ENCODE data around the gene AGR3. TPM values are rescaled to one million over a fixed set of nuclear protein-coding genes. Genes with fewer than 3 reads are reported as not detected.

AGR3 gene
- total and polyA plus RNA-seq, 2 experiments from 2014 or later, result not detected

GRCh38 chr7:16926283-16926682 lies 44.5 kb upstream of the AGR3 start:
- no peaks in the 10 kb centered on the region for H3K9me2 ChIP-seq (ENCODE audit: insufficient read depth)
- TF ChIP-seq EZH2phosphoT487 (IDR thresholded peaks at IDR 0.05; ENCODE audit: insufficient read depth, low read depth) (no peak), EZH2 (IDR thresholded peaks at IDR 0.05; ENCODE audit: insufficient read depth, poor library complexity, severe bottlenecking) (no peak)
- DNase-seq, result peak; percentile 71
- H3K79me2 ChIP-seq (ENCODE audit: insufficient read depth), result no peaks in the 10 kb centered on the region
- H3K9me3 ChIP-seq (ENCODE audit: low read depth), result no peaks in the 10 kb centered on the region
- H3K4me1 ChIP-seq (ENCODE audit: insufficient read depth), result peaks cover 21% of the 10 kb centered on the region; the same call in 1 of the 2 replicates
- no peak overlapping the region for H3K27ac ChIP-seq
- no peaks in the 10 kb centered on the region for H4K20me1 ChIP-seq (ENCODE audit: insufficient read depth)
- no peaks in the 10 kb centered on the region for H3F3A ChIP-seq (ENCODE audit: insufficient read depth)
- in situ Hi-C loops (cut with MboI), result no loop called here
- 8 to 13% methylated on average over 2 of the region's 2 CpGs for WGBS, 2 experiments (ENCODE audit: low coverage in 1 of 2, low lambda C conversion rate in 2 of 2, missing lambda C conversion rate in 2 of 2)
- H2AFZ ChIP-seq, result peak overlapping the region; percentile 77
- H3K9ac ChIP-seq, result no peak overlapping the region
- no peaks in the 10 kb centered on the region for H3K36me3 ChIP-seq (ENCODE audit: low read depth)
- H3K4me2 ChIP-seq (ENCODE audit: unreplicated experiment), result peak overlapping the region; percentile 59
- no peaks in the 10 kb centered on the region for H3K27me3 ChIP-seq (replicated peaks; ENCODE audit: insufficient read depth)
- peak overlapping the region; percentile 51; the same call in 1 of the 2 replicates for H3K4me3 ChIP-seq

GRCh38 chr7:16925609-16926008 lies 43.8 kb upstream of the AGR3 start:
- Histone ChIP-seq H2AFZ (no peak overlapping the region), H3K36me3 (ENCODE audit: low read depth) (no peaks in the 10 kb centered on the region), H3K4me1 (ENCODE audit: insufficient read depth) (peaks cover 21% of the 10 kb centered on the region; the same call in 1 of the 2 replicates), H3K27me3 (replicated peaks; ENCODE audit: insufficient read depth) (no peaks in the 10 kb centered on the region), H3F3A (ENCODE audit: insufficient read depth) (no peaks in the 10 kb centered on the region), H3K9ac (no peak overlapping the region), H3K4me3 (no peak overlapping the region), H4K20me1 (ENCODE audit: insufficient read depth) (no peaks in the 10 kb centered on the region), H3K9me3 (ENCODE audit: low read depth) (no peaks in the 10 kb centered on the region), H3K9me2 (ENCODE audit: insufficient read depth) (no peaks in the 10 kb centered on the region), H3K79me2 (ENCODE audit: insufficient read depth) (no peaks in the 10 kb centered on the region), H3K4me2 (ENCODE audit: unreplicated experiment) (no peak overlapping the region), H3K27ac (no peak overlapping the region)
- WGBS, 2 experiments (ENCODE audit: low coverage in 1 of 2, low lambda C conversion rate in 2 of 2, missing lambda C conversion rate in 2 of 2), result 61 to 68% methylated on average over 3 of the region's 3 CpGs
- in situ Hi-C loops (cut with MboI), result no loop called here
- no peak for DNase-seq
- TF ChIP-seq EZH2 (IDR thresholded peaks at IDR 0.05; ENCODE audit: insufficient read depth, poor library complexity, severe bottlenecking) (no peak), EZH2phosphoT487 (IDR thresholded peaks at IDR 0.05; ENCODE audit: insufficient read depth, low read depth) (no peak)

GRCh38 chr7:16923019-16923418 lies 41.2 kb upstream of the AGR3 start:
- peaks cover 21% of the 10 kb centered on the region; the same call in 1 of the 2 replicates for H3K4me1 ChIP-seq (ENCODE audit: insufficient read depth)
- H3K36me3 ChIP-seq (ENCODE audit: low read depth), result no peaks in the 10 kb centered on the region
- no peak for DNase-seq
- no peaks in the 10 kb centered on the region for H3K9me3 ChIP-seq (ENCODE audit: low read depth)
- no peak overlapping the region for H3K4me2 ChIP-seq (ENCODE audit: unreplicated experiment)
- WGBS, 2 experiments (ENCODE audit: low coverage in 1 of 2, low lambda C conversion rate in 2 of 2, missing lambda C conversion rate in 2 of 2), result 97% methylated on average over 2 of the region's 2 CpGs
- H3K27me3 ChIP-seq (replicated peaks; ENCODE audit: insufficient read depth), result no peaks in the 10 kb centered on the region
- H3K27ac ChIP-seq, result no peak overlapping the region
- no peaks in the 10 kb centered on the region for H3K9me2 ChIP-seq (ENCODE audit: insufficient read depth)
- no peak overlapping the region for H3K4me3 ChIP-seq
- peak overlapping the region; percentile 32; the same call in 1 of the 2 replicates for H2AFZ ChIP-seq
- H4K20me1 ChIP-seq (ENCODE audit: insufficient read depth), result no peaks in the 10 kb centered on the region
- TF ChIP-seq EZH2phosphoT487 (IDR thresholded peaks at IDR 0.05; ENCODE audit: insufficient read depth, low read depth) (no peak), EZH2 (IDR thresholded peaks at IDR 0.05; ENCODE audit: insufficient read depth, poor library complexity, severe bottlenecking) (no peak)
- no peaks in the 10 kb centered on the region for H3K79me2 ChIP-seq (ENCODE audit: insufficient read depth)
- H3F3A ChIP-seq (ENCODE audit: insufficient read depth), result no peaks in the 10 kb centered on the region
- in situ Hi-C loops (cut with MboI), result no loop called here
- H3K9ac ChIP-seq, result no peak overlapping the region

GRCh38 chr7:16921644-16922257 lies 40.0 kb upstream of the AGR3 start:
- TF ChIP-seq EZH2 (IDR thresholded peaks at IDR 0.05; ENCODE audit: insufficient read depth, poor library complexity, severe bottlenecking) (no peak), EZH2phosphoT487 (IDR thresholded peaks at IDR 0.05; ENCODE audit: insufficient read depth, low read depth) (no peak)
- no peaks in the 10 kb centered on the region for H4K20me1 ChIP-seq (ENCODE audit: insufficient read depth)
- H3K4me1 ChIP-seq (ENCODE audit: insufficient read depth), result peaks cover 24% of the 10 kb centered on the region; the same call in 1 of the 2 replicates
- no peaks in the 10 kb centered on the region for H3K27me3 ChIP-seq (replicated peaks; ENCODE audit: insufficient read depth)
- peak overlapping the region; percentile 26 for H3K4me2 ChIP-seq (ENCODE audit: unreplicated experiment)
- H3F3A ChIP-seq (ENCODE audit: insufficient read depth), result no peaks in the 10 kb centered on the region
- no peaks in the 10 kb centered on the region for H3K9me2 ChIP-seq (ENCODE audit: insufficient read depth)
- 83 to 94% methylated on average over 3 of the region's 3 CpGs for WGBS, 2 experiments (ENCODE audit: low coverage in 1 of 2, low lambda C conversion rate in 2 of 2, missing lambda C conversion rate in 2 of 2)
- in situ Hi-C loops (cut with MboI), result no loop called here
- no peaks in the 10 kb centered on the region for H3K9me3 ChIP-seq (ENCODE audit: low read depth)
- no peak overlapping the region for H3K9ac ChIP-seq
- H2AFZ ChIP-seq, result peak overlapping the region; percentile 64
- no peaks in the 10 kb centered on the region for H3K79me2 ChIP-seq (ENCODE audit: insufficient read depth)
- no peak overlapping the region for H3K4me3 ChIP-seq
- H3K27ac ChIP-seq, result no peak overlapping the region
- DNase-seq, result peak; percentile 10
- no peaks in the 10 kb centered on the region for H3K36me3 ChIP-seq (ENCODE audit: low read depth)
